Stimulated activated naive CD8-positive, alpha-beta T cell treated with anti-CD3 and anti-CD28 coated beads, Interleukin-15, Interleukin-2, amounts not matched to agents 100 U/mL and 50 U/mL, for 24 hours (primary cell): ENCODE data around the gene CPNE5.
"Not testable (repeated sequence)": the region's sequence is repeated elsewhere in the genome, so short reads cannot be mapped to it uniquely, and the experiment has no call there.

Experiments
- ATAC-seq: fragments of 150-1000 bp; cut with Tn5 transposase; one replicate; pipeline ENCODE4 v1.10.0; 2021
- DNase-seq: peaks from one replicate; pipeline ENCODE4 v3.0.0; 2021

Gene CPNE5

DNA sequence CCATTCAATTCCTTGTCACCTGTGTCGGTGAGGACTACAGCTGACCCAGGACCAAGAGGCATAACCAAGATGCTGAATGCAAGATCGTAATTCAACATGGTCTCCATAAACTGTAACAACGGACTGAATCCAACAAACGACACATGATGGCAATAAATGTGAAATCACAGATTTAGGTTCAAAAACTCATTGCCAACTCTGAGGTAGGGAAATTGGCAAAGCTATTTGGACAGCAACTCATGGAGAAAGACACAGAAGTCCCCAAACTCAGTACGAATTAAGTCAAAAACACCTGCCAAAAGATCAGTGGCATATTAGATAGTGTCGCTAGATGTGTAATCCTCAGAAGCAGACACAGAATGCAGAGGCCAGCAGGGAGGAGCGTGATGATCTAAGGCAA lies 25.0 kb downstream of the CPNE5 start:
- no peak for DNase-seq
- ATAC-seq: no peak

- ATAC-seq (no peak), DNase-seq (no peak)
These were observed 25.7 kb downstream of the CPNE5 start for GRCh38 chr6:36813526-36813925.

DNA sequence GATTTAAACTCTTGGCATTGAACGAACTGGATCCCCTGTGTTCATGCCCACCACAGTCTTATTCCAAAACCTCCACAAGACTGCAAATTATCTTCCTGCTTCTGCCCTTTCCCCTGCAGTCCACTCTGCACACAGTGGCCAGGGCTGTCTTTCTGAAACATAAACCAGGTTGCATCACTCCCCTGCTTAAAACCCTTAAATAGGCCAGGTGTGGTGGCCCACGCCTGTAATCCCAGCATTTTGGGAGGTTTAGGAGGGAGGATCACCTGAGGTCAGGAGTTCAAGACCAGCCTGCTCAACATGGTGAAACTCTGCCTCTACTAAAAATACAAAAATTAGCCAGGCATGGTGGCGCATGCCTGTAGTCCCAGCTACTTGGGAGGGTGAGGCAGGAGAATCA lies 26.2 kb downstream of the CPNE5 start:
- ATAC-seq, DNase-seq: not testable (repeated sequence)

GRCh38 chr6:36809941-36810803 lies 29.1 kb downstream of the CPNE5 start:
- DNase-seq (no peak), ATAC-seq (no peak)

GRCh38 chr6:36809156-36809555 lies 30.1 kb downstream of the CPNE5 start:
- DNase-seq: no peak
- ATAC-seq: no peak

GRCh38 chr6:36808634-36809033 lies 30.6 kb downstream of the CPNE5 start:
- DNase-seq: no peak
- ATAC-seq: no peak

DNA sequence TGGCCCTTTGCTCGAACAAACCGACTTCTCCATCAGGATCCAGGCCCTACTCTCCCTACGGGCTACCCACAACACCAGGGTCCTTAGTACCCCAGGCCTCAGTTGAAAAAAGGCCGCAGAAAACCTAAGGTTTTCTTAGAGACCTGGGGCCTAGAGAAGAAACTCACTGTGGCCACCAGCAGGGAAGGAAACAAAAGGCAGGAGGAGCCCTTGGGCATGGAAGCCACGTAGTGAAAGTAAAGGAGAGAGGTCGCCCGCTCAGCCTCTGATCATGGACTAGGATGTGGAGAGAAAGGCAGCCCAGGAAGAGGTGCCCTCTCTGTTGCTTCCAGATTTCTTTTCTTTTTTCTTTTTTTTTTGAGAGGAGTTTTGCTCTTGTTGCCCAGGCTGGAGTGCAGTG lies 31.5 kb downstream of the CPNE5 start:
- ATAC-seq (no peak), DNase-seq (no peak)

- DNase-seq (no peak), ATAC-seq (no peak)
These were observed 32.1 kb downstream of the CPNE5 start for GRCh38 chr6:36807143-36807542.

GRCh38 chr6:36805917-36806316 lies 33.3 kb downstream of the CPNE5 start:
- no peak for ATAC-seq

GRCh38 chr6:36805096-36805797 lies 34.0 kb downstream of the CPNE5 start:
- ATAC-seq: no peak
- DNase-seq: no peak

More at GRCh38 chr6:36805917-36806316, 33.3 kb downstream of the CPNE5 start:
- no peak for DNase-seq

- DNase-seq (no peak), ATAC-seq (no peak)
These were observed 34.7 kb downstream of the CPNE5 start for GRCh38 chr6:36804563-36804962.

DNA sequence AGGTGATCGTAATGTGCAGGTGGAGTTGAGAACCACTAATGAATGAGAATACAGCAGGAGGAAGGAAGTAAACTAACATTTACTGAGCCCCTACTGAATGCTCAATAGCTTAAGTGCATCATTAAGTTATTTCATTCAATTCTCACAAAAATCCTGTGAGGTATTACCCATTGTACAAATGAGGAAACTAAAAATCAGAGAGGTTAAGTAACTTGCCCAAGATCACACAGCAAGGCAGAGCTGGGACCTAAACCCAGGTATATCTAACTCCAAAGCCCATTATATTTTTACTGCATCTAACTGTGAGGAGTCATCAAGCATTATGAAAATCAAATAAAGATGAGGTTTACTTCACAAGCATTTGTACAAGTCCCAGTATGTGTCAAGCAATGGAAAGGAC lies 35.3 kb downstream of the CPNE5 start:
- ATAC-seq (no peak), DNase-seq (no peak)

- no peak for ATAC-seq
- no peak for DNase-seq
These were observed 35.8 kb downstream of the CPNE5 start for GRCh38 chr6:36803482-36803881.

DNA sequence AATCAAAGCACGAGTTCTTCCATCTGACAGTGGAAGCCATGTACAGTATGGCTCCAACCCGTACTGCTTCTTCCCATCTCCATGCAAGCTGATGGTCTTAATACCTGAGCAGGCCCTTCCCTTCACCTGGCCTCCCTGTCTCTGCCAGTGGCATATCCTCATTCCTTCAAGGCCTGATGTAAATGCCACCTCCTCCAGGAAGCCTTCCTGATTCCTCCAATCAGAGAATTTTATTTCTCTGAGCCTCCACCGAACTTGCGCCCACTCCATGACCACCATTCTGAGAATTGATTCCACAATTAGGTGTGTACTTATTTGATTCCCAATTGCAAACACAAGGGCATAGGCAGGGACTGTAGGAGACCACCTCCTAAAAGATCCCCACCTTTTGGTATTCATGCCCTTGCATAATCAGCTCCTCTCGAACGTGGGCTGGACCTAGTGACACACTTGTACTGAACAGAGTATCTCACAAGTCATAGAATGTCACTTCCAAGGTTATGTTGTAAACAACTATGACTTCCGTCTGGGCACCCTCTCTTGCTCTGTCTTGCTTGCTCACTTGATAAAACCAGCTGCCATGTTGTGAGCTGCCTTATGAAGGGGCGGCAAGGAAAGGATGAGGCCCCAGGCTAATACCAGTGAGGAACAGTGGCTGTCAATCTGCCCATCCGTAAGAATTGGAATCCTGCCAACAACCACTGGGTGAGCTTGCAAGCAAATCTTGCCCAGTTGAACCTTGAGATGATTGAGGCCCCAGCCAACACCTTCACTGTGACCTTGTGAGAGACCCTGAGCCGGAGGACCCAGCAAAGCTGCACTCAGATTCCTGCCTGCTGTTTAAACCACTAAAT lies 38.8 kb downstream of the CPNE5 start:
- DNase-seq: no peak
- no peak for ATAC-seq

DNA sequence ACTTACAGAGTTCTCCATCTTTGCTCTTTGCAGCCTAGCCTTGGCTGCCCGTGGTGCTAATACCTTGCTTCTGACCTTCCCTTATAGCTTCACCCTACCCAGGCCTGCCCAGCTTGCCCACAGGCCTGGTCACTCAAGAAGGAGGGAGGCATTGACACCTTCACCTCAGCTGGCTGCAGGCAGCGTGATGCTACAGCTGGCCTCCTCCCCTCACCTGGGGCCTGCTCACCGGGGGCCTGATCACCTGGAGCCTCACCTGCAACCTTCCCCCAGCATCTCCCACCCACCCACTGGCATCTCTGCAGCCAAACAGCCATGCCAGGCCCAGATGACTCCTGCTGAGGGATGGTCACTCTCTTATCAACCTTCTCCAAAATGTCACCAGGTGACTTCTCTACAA lies 40.4 kb downstream of the CPNE5 start:
- ATAC-seq (no peak), DNase-seq (no peak)

GRCh38 chr6:36797653-36798052 lies 41.6 kb downstream of the CPNE5 start:
- ATAC-seq: no peak
- DNase-seq: no peak

GRCh38 chr6:36797055-36797454 lies 42.2 kb downstream of the CPNE5 start:
- ATAC-seq: no peak

GRCh38 chr6:36794713-36795065 lies 44.6 kb downstream of the CPNE5 start:
- ATAC-seq: no peak
- no peak for DNase-seq

More at GRCh38 chr6:36797055-36797454, 42.2 kb downstream of the CPNE5 start:
- DNase-seq: no peak

- ATAC-seq (no peak), DNase-seq (no peak)
These were observed 45.1 kb downstream of the CPNE5 start for GRCh38 chr6:36793913-36794712.

DNA sequence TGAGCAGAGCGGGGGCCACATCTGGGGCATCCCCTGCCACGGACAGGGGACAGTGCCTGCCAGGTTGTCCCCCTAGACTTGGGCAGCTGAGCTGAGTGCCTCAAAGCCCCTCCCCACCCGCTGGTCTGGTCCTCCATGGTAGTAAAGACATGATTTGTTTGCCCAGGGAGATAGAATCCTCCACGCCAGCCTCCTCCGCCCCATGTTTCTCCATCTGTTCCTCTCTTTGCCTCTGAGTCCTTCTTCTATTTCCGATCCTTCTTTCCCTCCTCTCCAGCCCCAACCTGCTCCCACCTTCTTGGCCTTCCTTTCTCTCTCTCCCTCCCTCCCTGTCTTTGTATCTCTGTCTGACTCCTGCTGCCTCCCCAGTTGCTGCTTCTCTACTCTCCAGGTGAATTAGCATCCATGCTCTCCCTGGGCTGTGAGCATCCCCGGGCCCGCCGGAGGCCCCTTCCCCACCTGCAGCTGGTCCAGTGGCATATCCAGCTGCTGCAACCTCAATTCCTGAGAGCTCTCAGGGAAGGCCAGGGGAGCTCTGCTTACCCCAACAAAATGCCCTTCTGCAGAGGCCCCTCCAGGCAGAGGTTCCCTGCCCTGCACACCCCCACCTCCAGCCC lies 45.8 kb downstream of the CPNE5 start:
- DNase-seq (no peak), ATAC-seq (no peak)

DNA sequence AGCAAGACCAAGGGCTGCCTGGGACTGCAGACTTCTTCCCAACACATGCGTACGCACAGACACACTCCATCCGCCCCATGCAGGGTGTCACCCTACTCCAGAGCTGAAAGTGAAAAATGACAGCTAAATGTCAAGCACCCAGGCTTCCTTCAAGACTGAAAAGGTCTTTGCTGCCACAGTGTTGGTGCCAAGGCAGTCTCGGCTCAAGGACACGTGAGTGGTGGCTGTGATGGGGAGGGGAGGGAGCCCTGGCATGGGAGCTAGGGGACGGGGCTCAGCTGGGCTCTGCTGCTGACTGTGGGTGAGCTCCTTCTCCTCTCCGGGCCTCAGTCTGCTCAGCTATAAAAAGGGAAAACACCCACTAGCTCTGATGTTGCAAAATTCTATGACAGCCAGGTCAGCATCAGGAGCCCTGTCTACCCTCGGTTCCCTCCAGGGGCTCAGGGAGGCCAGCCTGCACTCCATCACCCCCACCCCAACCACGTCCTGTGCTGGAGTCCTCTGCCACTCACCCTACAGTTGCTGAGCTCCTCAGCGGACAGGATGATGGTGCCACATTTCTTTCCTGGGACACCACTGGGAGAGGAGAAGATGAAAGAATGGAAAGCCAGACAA lies 47.6 kb downstream of the CPNE5 start:
- ATAC-seq (no peak), DNase-seq (no peak)
